OCI-LY1 (cell line): ENCODE results near the gene FRMD3.

Experiments used
- H2AFZ ChIP-seq: fragments of 200-600 bp; sonication (generic), shearing (Covaris generic); 2 replicates; pipeline ENCODE4 v1.6.0; 2014; ENCODE audit warnings: antibody characterized with exemption, mild to moderate bottlenecking, low read length
- H3F3A ChIP-seq: fragments of 200-600 bp; sonication (generic), shearing (Covaris generic); 2 replicates; pipeline ENCODE4 v1.6.0; 2014; ENCODE audit warnings: mild to moderate bottlenecking, antibody characterized with exemption, low read length, moderate library complexity; ENCODE audit not compliant: insufficient read depth
- H3K27ac ChIP-seq: fragments of 200-600 bp; sonication (generic); 2 replicates; pipeline ENCODE4 v1.5.1; 2014; ENCODE audit warnings: low read length, mixed run types, mild to moderate bottlenecking, low read depth; ENCODE audit not compliant: poor library complexity, severe bottlenecking
- H3K27me3 ChIP-seq: fragments of 200-600 bp; sonication (generic); 2 replicates; pipeline ENCODE4 v1.6.0; 2014; ENCODE audit warnings: antibody characterized with exemption, mild to moderate bottlenecking, low read length, moderate library complexity; ENCODE audit not compliant: insufficient read depth
- H3K36me3 ChIP-seq: fragments of 200-600 bp; sonication (generic); 2 replicates; pipeline ENCODE4 v1.6.1; 2014; ENCODE audit warnings: mild to moderate bottlenecking, antibody characterized with exemption, low read length, moderate library complexity, mixed read lengths; ENCODE audit not compliant: insufficient read depth
- H3K4me1 ChIP-seq: fragments of 200-600 bp; sonication (generic); 2 replicates; pipeline ENCODE4 v1.5.1; 2014; ENCODE audit warnings: mild to moderate bottlenecking, low read length, moderate library complexity; ENCODE audit not compliant: insufficient read depth, severe bottlenecking
- H3K4me2 ChIP-seq: fragments of 200-600 bp; sonication (generic), shearing (Covaris generic); 2 replicates; pipeline ENCODE4 v1.6.1; 2014; ENCODE audit warnings: low read length
- H3K4me3 ChIP-seq: fragments of 200-600 bp; sonication (generic); 2 replicates; pipeline ENCODE4 v1.5.1; 2014; ENCODE audit warnings: low read length, low read depth, mild to moderate bottlenecking, mixed read lengths; ENCODE audit not compliant: poor library complexity, severe bottlenecking
- H3K79me2 ChIP-seq: fragments of 200-600 bp; shearing (Covaris generic); 2 replicates; pipeline ENCODE4 v1.6.1; 2016; ENCODE audit warnings: mixed run types, low read length, mixed read lengths; ENCODE audit not compliant: insufficient read depth
- H3K9ac ChIP-seq: fragments of 200-600 bp; sonication (generic), shearing (Covaris generic); 2 replicates; pipeline ENCODE4 v1.6.1; 2014; ENCODE audit warnings: mild to moderate bottlenecking, low read length, mixed read lengths
- H3K9me2 ChIP-seq: fragments of 200-600 bp; sonication (generic), shearing (Covaris generic); 2 replicates; pipeline ENCODE4 v1.6.1; 2014; ENCODE audit warnings: low read depth, mild to moderate bottlenecking, low read length, mixed read lengths
- H3K9me3 ChIP-seq: fragments of 200-600 bp; shearing (Covaris generic); 2 replicates; pipeline ENCODE4 v1.6.1; 2014; ENCODE audit warnings: low read length, mixed read lengths
- H4K20me1 ChIP-seq: fragments of 200-600 bp; sonication (generic), shearing (Covaris generic); 2 replicates; pipeline ENCODE4 v1.6.0; 2016; ENCODE audit warnings: mild to moderate bottlenecking, low read length; ENCODE audit not compliant: insufficient read depth
- EZH2 ChIP-seq: fragments of 200-600 bp; sonication (generic), shearing (Covaris generic); IDR thresholded peaks from 2 replicates; pipeline ENCODE4 v1.8.0; 2017; ENCODE audit warnings: borderline replicate concordance, mixed run types, mild to moderate bottlenecking, antibody characterized with exemption, low read length, moderate library complexity, mixed read lengths
- TF ChIP-seq, protein P1 (sequence below): fragments of 200-600 bp; sonication (generic), shearing (Covaris generic); IDR thresholded peaks from 2 replicates; pipeline ENCODE4 v1.5.1; 2017; ENCODE audit warnings: mild to moderate bottlenecking, antibody characterized with exemption, low read length, moderate library complexity, mixed read lengths

The FRMD3 gene

DNA sequence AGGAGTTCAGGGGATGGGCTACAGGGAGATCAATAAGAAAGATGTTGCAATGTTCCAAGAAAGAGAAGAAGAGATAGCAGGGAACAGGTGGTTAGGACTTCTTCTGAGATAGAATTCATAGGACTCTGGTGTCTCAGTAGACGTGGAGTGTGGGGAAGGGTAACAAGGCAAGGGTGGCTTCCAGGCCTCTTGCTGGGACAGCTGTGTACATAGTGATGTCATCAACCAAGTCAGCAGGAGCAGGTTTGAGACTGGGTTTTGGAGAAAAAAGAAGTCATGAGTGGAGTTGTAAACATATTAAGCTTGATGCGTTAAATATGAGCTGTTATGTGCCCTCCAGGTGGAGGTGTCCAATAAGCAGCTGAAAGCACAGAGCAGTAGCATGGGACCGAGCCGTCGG, 263.4 kb downstream of the FRMD3 start:
- Histone ChIP-seq H2AFZ (no peak overlapping the region), H3K79me2 (no peaks in the 10 kb centered on the region), H3K36me3 (no peaks in the 10 kb centered on the region), H3K27ac (no peak overlapping the region), H3K9ac (no peak overlapping the region), H3K4me1 (no peaks in the 10 kb centered on the region), H3K9me2 (no peaks in the 10 kb centered on the region), H3K4me3 (no peak overlapping the region), H3K4me2 (no peak overlapping the region), H3K27me3 (no peaks in the 10 kb centered on the region), H3K9me3 (no peaks in the 10 kb centered on the region), H3F3A (no peaks in the 10 kb centered on the region), H4K20me1 (no peaks in the 10 kb centered on the region)
- TF ChIP-seq, protein P1, sequence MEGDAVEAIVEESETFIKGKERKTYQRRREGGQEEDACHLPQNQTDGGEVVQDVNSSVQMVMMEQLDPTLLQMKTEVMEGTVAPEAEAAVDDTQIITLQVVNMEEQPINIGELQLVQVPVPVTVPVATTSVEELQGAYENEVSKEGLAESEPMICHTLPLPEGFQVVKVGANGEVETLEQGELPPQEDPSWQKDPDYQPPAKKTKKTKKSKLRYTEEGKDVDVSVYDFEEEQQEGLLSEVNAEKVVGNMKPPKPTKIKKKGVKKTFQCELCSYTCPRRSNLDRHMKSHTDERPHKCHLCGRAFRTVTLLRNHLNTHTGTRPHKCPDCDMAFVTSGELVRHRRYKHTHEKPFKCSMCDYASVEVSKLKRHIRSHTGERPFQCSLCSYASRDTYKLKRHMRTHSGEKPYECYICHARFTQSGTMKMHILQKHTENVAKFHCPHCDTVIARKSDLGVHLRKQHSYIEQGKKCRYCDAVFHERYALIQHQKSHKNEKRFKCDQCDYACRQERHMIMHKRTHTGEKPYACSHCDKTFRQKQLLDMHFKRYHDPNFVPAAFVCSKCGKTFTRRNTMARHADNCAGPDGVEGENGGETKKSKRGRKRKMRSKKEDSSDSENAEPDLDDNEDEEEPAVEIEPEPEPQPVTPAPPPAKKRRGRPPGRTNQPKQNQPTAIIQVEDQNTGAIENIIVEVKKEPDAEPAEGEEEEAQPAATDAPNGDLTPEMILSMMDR = no peak
- TF ChIP-seq EZH2 = no peak

DNA sequence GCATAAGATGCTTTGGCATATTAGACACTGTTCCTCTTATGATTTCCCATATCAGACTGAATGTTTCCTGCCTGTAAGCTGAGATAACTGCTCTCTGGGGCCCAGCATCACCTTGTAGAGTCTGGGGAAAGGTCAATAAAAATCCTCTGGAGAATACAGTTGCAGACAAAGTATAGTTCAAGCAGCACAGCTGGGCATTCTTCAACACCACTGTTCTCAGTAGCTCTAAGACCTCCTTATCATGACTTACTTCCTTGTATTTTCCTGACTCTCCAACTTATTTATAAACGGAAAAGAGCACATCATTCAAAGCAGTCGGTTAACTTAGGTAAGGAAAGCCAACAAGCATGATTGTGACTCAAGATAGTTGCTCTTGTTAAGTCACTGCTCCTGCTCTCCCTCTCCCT, 266.5 kb downstream of the FRMD3 start:
- Histone ChIP-seq H3K4me2 (no peak overlapping the region), H3K27ac (no peak overlapping the region), H3K9me2 (no peaks in the 10 kb centered on the region), H4K20me1 (no peaks in the 10 kb centered on the region), H2AFZ (no peak overlapping the region), H3K4me1 (no peaks in the 10 kb centered on the region), H3K27me3 (no peaks in the 10 kb centered on the region), H3K79me2 (no peaks in the 10 kb centered on the region), H3K9me3 (no peaks in the 10 kb centered on the region), H3F3A (no peaks in the 10 kb centered on the region), H3K9ac (no peak overlapping the region), H3K4me3 (no peak overlapping the region), H3K36me3 (no peaks in the 10 kb centered on the region)
- TF ChIP-seq, protein P1 = no peak
- TF ChIP-seq EZH2 = no peak

DNA sequence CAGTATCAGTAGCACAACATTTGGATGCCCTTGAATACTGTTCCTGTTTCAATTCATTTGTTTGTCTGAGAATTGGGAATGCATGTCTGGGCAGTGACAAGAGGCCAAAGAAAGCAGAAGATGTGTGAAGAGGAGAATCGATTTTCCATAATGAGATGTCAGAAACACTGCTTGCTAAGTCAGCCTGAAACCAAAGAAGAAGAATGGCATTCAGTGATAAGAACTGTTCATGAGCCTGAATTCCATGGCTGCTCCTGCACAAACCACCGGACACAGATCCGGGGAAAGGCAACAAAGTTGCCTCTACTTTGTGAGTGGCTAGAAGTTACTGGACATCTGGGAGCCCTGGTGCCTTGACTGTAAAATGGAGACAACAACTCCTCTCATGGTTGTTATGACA, 268.1 kb downstream of the FRMD3 start:
- Histone ChIP-seq H3K9me3 (no peaks in the 10 kb centered on the region), H3K4me2 (no peak overlapping the region), H3K79me2 (no peaks in the 10 kb centered on the region), H2AFZ (no peak overlapping the region), H3K4me3 (no peak overlapping the region), H3K9ac (no peak overlapping the region), H3K27me3 (no peaks in the 10 kb centered on the region), H3K27ac (no peak overlapping the region), H3K9me2 (no peaks in the 10 kb centered on the region), H3K4me1 (no peaks in the 10 kb centered on the region), H3F3A (no peaks in the 10 kb centered on the region), H4K20me1 (no peaks in the 10 kb centered on the region), H3K36me3 (no peaks in the 10 kb centered on the region)
- TF ChIP-seq, protein P1 = no peak
- no peak for TF ChIP-seq EZH2
